ENCODE data around the gene TMEM253.

DNA sequence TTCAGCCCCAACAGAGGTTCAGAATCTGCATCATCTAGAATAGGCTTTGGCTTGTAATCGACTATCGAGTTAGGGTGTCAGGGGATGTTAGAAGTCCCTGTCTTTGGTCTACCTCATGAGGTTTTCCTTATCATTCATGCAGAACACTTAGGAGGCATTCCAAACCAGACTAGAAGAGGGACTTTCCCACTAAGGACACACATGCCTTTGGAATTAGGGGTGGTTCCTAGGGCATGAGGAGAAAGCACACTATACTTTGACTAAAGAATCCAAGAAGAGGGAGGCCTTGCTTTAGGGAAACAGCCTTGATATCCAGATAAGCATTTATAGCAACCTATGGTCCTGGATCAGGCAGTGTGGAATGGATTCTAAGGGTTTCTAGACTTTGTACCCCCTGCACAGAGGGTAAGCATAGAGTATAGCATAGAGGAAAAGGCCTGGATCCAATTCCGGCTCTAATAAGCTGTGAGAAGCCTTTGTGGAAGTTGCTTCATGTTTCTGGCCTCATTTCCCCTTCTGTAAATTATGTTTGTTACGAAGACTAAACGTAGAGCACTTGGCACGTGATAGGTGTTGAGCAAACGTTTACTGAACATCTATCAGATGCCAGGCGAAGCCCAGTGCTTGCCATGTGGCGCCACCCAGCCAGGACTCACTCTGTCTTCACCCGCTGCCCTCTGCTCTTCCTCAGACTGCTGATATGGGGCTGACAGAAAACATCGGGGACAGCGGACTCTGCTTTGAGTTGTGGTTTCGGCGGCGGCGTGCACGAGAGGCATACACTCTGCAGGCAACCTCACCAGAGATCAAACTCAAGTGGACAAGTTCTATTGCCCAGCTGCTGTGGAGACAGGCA is 15.6 kb upstream of the TMEM253 start:
- TF ChIP-seq GATA2 (IDR thresholded peaks at IDR 0.05; ENCODE audit: low read depth, low read length) (no peak), GATA3 (IDR thresholded peaks at IDR 0.05; ENCODE audit: low read depth, low read length) (no peak)
